Hepatocyte (in vitro differentiated cells): ENCODE data around the gene ATP13A2.

Experiments
- CTCF ChIP-seq: fragments of 200-600 bp; sonication (generic); IDR thresholded peaks from 2 replicates; pipeline ENCODE4 v1.5.1; 2016; ENCODE audit warnings: antibody characterized with exemption, mild to moderate bottlenecking; ENCODE audit not compliant: poor library complexity
- EZH2 ChIP-seq: fragments of 200-600 bp; sonication (generic); IDR thresholded peaks from 2 replicates; pipeline ENCODE4 v1.6.1; 2016; ENCODE audit warnings: antibody characterized with exemption, mild to moderate bottlenecking, borderline replicate concordance

GRCh38 chr1:17061486-17061885 is 49.8 kb upstream of the ATP13A2 start:
- TF ChIP-seq EZH2 (no peak), CTCF (no peak)
